NCI-H1694 treated with DMSO at 0.1 percent for 48 hours (cell line): ENCODE measurements around the gene DUOXA1.
A peak's percentile ranks its signal among the peaks of the same experiment; 100 is the strongest.
"Not testable (repeated sequence)": the region's sequence is repeated elsewhere in the genome, so short reads cannot be mapped to it uniquely, and the experiment has no call there.

ENCODE experiments used
- DNase-seq: peaks from one replicate; lab custom pipeline; 2025; lab: John Stamatoyannopoulos, UW

DUOXA1 gene

DNA sequence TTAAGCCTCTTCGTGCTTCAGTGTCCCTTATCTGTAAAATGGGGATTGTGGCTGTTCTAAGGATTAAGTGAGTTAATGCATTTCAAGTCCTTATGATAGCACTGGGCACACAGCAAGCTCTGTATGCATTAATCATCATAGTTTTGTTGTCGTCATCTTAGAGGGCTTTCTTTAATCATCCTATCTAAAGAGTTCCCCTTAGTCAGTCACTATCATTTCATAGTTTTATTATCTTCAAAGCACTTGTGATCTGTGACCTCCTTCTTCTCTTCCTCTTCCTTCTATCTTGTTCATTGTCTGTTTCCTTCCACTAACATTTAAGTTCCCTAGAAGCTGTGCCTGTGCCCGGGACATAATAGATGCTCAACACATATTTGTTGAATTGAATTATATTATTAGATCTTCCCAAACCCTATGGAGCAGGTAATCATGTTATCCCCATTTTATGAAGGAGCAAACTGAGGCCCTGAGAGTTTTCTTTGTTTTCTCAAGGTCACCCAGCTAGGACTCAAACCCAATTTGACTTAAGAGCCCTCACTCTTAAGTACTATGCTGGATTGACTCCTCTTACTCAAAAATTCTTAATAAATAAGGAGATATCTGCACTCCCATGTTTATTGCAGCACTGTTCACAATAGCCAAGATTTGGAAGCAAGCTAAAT lies 39.8 kb downstream of the DUOXA1 start:
- no peak for DNase-seq

DNA sequence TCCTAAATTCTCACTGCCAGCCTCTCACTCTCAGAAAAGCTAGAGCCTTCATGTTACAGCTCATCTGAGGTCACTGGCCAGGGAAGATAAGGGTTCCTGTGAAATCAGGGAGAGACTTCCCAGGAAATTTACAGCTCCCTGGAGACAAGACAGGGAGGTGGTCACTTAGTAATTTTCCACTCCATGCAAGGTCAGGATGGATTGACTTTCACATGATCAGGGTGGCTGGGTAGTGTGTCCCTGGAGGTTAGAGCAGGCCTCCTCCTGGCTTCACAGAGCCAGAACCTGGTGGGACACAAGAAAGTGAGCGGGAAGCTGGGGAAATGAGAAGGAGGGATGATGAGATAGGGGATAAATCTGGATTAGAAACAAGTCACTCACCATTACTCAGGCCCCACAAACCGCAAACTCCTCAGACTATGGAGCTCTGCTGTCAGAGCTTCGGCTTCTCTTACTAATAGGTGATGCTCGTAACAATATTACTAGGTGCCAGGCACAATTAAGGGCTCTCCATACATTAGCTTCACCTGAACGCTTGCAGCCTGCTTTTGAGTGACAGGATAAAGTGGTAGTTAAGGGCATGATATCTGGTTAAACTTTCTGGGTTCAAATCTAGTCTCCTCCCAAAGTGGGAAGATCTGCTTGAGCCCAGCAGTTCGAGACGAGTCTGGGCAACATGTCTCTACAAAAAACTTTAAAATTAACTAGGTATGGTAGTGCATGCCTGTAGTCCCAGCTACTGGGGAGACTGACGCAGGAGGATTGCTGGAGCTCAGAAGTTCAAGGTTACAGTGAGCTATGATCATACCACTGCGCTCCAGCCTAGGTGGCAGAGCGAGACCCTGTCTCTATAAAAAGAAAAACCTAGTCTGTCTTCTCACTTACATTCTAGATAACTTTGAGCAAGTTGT lies 40.6 kb downstream of the DUOXA1 start:
- no peak for DNase-seq

DNA sequence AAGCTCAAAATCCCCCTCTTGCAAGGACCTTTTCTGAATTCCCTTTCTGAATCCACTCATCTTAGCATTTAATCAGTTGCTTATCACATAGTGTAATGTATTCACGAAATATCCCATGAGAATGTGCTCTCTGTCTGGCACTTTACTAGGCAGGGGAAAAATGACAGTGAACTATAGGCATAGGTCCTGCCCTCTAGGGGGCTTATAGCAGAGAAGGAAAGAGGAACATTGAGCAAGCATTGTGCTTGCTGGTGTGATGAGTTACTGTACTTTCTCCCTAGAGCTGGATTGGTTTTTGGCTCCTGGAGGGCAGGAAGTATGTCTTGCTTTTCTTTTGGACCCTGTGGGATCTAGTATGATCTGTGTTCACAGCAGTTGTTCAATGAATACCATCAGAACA lies 42.2 kb downstream of the DUOXA1 start:
- no peak for DNase-seq

DNA sequence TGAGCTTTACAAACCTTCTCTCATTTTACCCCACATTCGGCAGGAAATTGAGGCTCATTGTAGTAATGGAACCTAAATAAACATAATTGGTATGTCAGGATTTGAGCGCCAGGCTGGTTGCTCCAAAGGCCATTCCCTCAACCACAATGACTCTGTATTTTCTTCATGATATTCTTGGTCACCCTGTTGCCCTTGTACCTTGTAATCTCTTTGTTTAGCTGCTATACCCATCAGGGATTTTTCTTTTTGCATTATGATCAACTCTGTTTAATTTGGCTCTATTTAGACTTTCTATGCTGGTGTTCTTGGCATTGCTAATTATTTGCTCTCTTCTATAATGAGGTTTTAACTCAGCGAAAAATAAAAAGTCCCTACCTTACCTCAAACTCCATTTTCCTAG lies 45.5 kb downstream of the DUOXA1 start:
- no peak for DNase-seq

DNA sequence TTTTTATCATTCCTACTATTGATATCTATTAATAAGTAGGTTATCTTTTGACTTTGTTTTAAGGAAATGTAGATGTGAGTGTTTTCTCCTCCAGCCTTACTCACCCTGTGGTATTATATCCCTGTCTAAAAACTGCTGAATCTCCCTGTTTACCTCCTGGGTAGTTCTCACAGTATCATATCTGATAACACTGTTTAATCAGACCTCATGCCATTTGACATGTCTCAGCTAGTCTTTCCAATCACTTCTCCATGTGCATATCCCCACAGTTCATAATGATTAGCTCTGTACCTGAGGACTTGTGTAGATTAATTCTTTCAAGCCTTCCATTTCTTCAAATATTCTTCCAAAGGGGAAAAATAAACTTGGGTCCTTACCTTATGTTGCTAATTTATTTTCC lies 46.5 kb downstream of the DUOXA1 start:
- DNase-seq, result no peak

DNA sequence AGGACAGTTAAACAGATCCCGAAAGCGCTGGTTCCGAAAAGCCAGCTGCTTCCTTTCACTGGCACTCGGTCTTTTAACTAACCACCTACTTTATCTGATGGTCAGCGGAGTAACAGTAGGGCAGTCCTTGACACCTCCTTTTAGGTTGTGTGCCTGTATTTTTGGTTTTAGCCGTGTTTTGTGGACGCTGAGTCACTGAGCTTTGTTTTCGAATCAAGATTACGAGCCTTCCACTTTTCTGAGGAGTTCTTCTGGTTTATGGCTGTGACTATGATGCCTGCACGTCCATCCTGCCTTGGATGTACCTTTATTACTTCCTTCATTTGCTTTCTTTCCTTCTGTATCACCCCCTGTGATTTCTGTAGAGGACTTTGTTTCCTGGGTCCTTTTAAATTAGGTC lies 47.3 kb downstream of the DUOXA1 start:
- DNase-seq, result not testable (repeated sequence)

DNA sequence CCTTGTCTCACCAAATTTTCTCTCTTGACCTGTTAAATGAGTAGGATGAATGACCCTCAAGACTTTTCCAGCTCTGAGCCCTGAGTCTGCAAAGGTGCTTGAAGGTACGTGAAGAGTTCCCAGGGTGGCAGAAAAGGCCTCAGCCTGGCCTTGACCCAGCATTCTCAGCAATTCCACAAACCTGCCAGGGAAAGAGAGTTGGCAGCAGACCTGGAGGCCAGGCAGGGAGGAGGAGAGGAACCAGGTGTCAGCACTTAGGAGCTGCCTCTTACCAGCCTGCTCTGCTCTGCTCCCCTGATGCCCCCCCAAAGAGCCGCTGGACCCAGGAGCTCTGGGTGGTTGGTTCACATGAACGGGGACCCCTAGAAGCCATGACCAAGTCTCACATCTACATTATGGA lies 49.1 kb downstream of the DUOXA1 start:
- not testable (repeated sequence) for DNase-seq

DNA sequence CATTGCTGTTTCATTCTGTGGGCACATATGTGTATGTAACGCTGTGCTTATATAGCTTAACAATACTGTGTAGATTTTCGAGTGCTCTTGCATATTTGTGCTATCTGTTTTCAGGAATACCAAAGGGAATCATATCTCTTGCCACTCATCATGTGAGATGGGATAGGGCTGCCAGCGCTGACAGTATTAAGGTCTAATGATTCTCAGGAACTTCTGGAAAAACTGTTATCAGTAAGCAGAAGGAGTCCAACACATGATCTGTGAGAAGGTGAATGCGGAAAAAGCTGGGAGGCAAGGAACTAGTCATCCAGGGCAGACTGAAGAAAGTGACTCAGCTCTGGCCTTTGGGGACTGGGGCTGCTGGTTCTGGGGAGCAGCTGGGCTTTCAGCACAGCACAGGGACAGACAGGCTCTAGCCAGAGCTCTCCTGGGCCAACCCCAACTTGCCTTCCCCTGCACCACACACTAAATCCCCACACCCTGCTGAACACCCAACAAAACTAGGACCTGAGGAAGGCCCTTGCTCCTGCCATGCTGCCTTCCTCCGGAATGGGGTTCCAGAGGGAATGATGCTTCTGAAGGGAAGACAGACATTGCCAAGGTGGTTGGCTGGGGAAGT lies 49.9 kb downstream of the DUOXA1 start:
- not testable (repeated sequence) for DNase-seq

DNA sequence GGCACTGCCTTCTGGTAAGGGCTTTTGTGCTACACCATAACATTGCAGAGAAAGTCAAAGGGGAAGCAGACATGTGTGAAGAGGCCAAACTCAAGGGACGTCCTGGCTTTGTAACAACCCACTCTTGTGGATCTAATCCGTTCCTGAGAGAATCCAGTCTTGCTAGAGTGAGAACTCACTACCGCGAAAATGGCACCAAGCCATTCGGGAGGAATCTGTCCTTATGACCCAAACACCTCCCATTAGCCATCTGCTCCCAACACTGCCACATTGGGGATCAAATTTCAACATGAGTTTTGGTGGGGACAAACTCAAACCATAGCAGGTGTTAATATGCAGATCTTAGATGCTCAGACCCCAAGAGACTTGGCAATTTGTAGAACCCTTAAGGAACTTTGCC lies 50.5 kb downstream of the DUOXA1 start:
- DNase-seq, result peak; percentile 38

DNA sequence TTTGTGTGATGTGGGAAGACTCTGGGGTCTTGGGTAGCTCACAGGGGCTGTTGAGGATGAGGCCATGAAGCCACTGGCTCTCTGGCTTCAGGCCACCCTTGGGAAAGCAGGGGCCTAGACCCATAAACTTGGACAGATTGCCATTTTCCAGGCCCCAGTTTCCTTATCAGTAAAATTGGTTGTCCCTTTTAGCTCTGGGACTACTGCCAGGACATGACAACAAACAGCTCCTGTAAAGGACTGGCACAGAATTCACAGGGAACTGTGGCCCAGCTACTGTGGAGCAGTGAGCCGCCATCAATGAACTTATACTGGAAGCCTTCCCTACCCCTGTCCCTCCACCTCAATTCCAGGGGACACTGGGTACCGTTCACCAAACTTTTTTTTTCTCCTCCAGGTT lies 52.3 kb downstream of the DUOXA1 start:
- not testable (repeated sequence) for DNase-seq

DNA sequence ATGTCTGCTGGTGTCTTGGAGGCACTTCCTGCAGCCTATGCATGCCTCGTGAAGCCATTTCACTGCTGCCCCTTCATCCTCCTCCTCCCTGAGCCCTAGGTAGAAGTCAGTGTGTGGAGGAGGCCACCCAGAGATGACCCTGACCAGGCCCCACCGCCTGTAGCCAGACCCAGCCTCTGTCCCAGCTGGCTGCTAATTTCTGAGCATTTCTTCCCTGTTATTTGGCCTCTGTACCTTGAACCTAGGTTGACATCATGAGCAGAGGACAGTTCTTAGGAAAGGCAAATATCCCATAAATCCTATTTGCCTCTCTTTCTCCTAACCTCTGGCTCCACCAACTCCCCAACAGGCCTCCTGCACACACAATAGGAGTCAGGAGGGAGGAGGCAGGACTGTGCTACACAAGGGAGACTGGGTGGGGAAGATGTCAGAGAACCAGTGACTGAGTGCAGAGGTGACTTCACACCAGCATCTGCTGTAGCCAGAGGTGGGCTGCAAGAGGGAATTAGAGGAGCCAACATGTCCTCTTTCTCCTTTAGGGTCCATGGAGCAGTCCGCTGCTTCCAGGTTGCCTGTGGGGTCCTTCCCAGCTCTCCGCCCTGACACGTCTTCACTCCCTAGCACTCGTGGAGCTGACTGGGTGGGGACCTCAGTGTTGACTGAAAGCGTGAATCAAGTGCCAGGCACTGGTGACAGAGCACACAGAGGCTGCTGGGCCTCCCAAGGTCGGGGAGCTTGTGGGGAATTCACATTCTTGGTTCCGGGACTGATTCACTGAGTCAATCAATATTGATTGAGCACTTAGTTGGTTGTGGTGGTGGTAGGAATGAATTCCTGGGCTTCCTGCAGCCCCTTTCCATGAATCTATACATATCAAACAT lies 54.0 kb downstream of the DUOXA1 start:
- DNase-seq, result not testable (repeated sequence)

DNA sequence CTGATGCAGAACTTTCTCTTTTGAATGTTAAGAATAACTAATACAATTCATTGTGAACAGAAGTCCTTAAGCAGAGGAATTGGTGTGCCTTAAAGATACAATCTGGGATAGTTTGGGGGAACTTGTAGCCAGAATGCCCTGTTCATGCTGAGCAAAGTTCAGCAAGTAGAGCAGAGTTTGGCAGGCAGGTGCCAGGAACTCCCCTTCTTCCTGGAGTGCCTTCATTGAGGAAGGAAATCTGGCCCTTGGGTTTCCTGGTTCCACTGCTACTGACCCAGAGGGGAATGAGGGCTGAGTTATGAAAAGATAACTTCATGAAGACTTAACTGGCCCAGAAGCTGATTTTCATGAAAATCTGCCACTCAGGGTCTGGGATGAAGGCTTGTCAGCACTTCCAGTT lies 56.1 kb downstream of the DUOXA1 start:
- not testable (repeated sequence) for DNase-seq

DNA sequence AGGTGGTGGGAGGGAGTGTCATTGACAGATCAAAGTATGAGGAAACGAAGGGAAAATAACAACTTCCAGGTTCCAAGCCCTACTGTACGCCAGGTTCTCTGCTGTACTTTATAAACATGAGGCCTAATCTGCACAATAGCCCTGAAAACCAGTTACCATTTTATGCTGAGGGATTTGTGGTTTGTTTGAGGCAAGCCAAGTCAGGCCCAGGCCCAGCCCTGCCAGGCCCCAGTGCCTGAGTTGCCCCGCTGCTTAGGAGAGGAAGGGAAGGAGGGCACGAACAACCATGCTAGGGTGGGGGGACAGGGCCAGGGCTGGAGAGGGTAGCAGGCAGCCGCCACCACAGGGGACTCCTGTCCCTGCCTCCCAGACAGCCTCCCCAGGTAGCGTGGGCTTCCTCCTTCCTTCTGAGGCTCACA lies 59.7 kb downstream of the DUOXA1 start:
- DNase-seq, result not testable (repeated sequence)
